Suprapubic skin (tissue), 4 donors: ENCODE results near the gene PACRG.

ENCODE experiments used
- EP300 ChIP-seq: sonication (generic); formaldehyde crosslinking; IDR thresholded peaks from one replicate; pipeline ENCODE4 v1.6.1; 2017; ENCODE audit warnings: antibody characterized with exemption
- POLR2A ChIP-seq, 2 donors: fragments of 450-650 bp; IDR thresholded peaks; one replicate each; pipeline ENCODE4 v1.6.1; 2017; ENCODE audit warnings: antibody characterized with exemption in 2 of 2, mild to moderate bottlenecking in 2 of 2, moderate library complexity in 2 of 2
- POLR2AphosphoS5 ChIP-seq, 3 donors: sonication (generic); formaldehyde crosslinking; IDR thresholded peaks; one replicate each; pipeline ENCODE4 v1.6.1; 2017; ENCODE audit warnings: antibody characterized with exemption in 3 of 3
- TF ChIP-seq, protein P1 (sequence below), 2 donors: fragments of 200-600 bp in 1 of 2; fragments of 450-650 bp in 1 of 2; sonication (generic) in 1 of 2; IDR thresholded peaks; one replicate each; pipeline ENCODE4 v1.5.1; 2016 to 2019; ENCODE audit warnings: antibody characterized with exemption in 2 of 2, mild to moderate bottlenecking in 1 of 2, moderate library complexity in 1 of 2

DNA sequence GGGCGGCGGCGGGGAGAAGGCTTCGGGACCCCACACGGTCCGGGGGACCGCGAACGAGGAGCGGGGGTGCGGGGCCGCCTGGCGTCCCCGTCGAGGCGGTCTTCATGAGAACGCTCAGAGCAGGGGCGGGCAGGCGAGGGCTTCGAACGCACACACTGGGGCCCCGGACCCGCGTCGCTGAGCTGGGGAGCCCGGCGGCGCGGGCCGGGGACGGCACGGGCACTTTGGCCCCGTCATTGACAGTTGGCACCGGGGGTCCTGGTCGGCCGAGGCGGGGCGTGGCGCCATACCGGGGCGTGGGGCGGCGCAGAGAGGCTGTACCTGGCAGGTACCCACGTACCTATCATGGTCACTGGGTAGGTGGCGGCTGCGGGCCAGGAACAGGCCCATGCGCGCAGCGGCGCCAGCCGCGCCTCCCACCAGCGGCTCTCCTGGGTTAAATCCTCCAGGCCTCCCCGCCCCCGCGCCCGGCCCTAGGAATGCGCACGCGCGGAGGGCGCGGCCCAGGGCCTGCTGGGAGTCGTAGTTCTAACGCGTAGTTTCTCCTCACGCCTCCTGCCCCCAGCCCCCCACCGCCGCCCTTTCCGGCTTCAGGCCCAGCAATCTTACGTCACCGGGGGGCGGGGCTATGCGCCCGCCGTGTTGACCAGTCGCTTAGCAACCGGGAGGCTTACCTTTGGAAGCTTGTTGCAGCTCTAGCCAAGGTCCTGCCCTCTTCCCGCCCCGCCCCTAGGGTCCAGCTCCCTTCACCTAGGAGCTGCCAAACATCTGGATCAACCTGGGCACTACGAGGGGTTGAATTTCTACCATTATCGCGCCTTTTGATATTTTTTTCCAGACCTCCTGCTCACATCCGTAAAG, at the start of gene PACRG, which contains the start of gene PRKN:
- TF ChIP-seq, protein P1, sequence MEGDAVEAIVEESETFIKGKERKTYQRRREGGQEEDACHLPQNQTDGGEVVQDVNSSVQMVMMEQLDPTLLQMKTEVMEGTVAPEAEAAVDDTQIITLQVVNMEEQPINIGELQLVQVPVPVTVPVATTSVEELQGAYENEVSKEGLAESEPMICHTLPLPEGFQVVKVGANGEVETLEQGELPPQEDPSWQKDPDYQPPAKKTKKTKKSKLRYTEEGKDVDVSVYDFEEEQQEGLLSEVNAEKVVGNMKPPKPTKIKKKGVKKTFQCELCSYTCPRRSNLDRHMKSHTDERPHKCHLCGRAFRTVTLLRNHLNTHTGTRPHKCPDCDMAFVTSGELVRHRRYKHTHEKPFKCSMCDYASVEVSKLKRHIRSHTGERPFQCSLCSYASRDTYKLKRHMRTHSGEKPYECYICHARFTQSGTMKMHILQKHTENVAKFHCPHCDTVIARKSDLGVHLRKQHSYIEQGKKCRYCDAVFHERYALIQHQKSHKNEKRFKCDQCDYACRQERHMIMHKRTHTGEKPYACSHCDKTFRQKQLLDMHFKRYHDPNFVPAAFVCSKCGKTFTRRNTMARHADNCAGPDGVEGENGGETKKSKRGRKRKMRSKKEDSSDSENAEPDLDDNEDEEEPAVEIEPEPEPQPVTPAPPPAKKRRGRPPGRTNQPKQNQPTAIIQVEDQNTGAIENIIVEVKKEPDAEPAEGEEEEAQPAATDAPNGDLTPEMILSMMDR (IDR thresholded peaks at IDR 0.05), result no peak
- TF ChIP-seq POLR2A (IDR thresholded peaks at IDR 0.05) (peak; percentile 19 to 89), POLR2AphosphoS5 (IDR thresholded peaks at IDR 0.05) (peak; percentile 1 to 66 (median 61)), EP300 (no peak)
